Loucy (cell line): Measurements from ENCODE around the gene TRAF2.

Experiments
- EZH2phosphoT487 ChIP-seq: fragments of 200-600 bp; IDR thresholded peaks from 2 replicates; pipeline ENCODE4 v1.6.1; 2018; ENCODE audit warnings: antibody characterized with exemption, mild to moderate bottlenecking, moderate library complexity, borderline replicate concordance
- TF ChIP-seq, protein P1 (sequence below): fragments of 200-600 bp; sonication (generic); conservative IDR thresholded peaks from 2 replicates; pipeline ENCODE4 v1.5.1; 2014; ENCODE audit warnings: mild to moderate bottlenecking, antibody characterized with exemption, low read length

GRCh38 chr9:136850866-136851775 lies 35.2 kb upstream of the TRAF2 start:
- no peak for TF ChIP-seq EZH2phosphoT487
- TF ChIP-seq, protein P1, sequence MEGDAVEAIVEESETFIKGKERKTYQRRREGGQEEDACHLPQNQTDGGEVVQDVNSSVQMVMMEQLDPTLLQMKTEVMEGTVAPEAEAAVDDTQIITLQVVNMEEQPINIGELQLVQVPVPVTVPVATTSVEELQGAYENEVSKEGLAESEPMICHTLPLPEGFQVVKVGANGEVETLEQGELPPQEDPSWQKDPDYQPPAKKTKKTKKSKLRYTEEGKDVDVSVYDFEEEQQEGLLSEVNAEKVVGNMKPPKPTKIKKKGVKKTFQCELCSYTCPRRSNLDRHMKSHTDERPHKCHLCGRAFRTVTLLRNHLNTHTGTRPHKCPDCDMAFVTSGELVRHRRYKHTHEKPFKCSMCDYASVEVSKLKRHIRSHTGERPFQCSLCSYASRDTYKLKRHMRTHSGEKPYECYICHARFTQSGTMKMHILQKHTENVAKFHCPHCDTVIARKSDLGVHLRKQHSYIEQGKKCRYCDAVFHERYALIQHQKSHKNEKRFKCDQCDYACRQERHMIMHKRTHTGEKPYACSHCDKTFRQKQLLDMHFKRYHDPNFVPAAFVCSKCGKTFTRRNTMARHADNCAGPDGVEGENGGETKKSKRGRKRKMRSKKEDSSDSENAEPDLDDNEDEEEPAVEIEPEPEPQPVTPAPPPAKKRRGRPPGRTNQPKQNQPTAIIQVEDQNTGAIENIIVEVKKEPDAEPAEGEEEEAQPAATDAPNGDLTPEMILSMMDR = no peak
